BJ (cell line): ENCODE data around the gene DNAH3. TPM values are rescaled to one million over a fixed set of nuclear protein-coding genes. Genes with fewer than 3 reads are reported as not detected.

ENCODE experiments used
- CTCF ChIA-PET: fragments of 350-600 bp; formaldehyde crosslinking; extraction: SDS; loops from one replicate; lab custom pipeline; 2021; ENCODE audit warnings: antibody characterized with exemption, inconsistent platforms; lab: Yijun Ruan, JAX
- POLR2A ChIA-PET: fragments of 300-600 bp; sonication (Branson Sonifier 250); formaldehyde crosslinking; extraction: SDS; loops from one replicate; lab custom pipeline; 2021; ENCODE audit warnings: antibody characterized with exemption; lab: Charles Lee
- DNase-seq: peaks from one replicate; pipeline ENCODE4 v3.0.0-alpha.2; 2011; ENCODE audit warnings: low read depth
- H3K27me3 ChIP-seq: 2 replicates; pipeline ENCODE4 v1.6.0; 2011; ENCODE audit warnings: low read length; ENCODE audit not compliant: control insufficient read depth, insufficient read depth
- H3K36me3 ChIP-seq: 2 replicates; pipeline ENCODE4 v1.5.1; 2011; ENCODE audit warnings: low read length; ENCODE audit not compliant: control insufficient read depth, insufficient read depth
- H3K4me3 ChIP-seq: 2 replicates; pipeline ENCODE4 v1.5.1; 2011; ENCODE audit warnings: low read depth, mild to moderate bottlenecking, control low read depth, low read length
- CTCF ChIP-seq: IDR thresholded peaks from 2 replicates; pipeline ENCODE4 v1.5.1; 2011; ENCODE audit warnings: low read depth, mild to moderate bottlenecking, control low read depth, inconsistent platforms, low read length, moderate library complexity; ENCODE audit not compliant: insufficient read depth
- polyA plus RNA-seq: library from polyadenylated mRNA; depleted of rRNA; stranded (reverse); fragments of >200 nt; gene quantifications from 2 replicates; pipeline ENCODE4 v1.2.3, GENCODE V29; 2011

DNAH3 gene
- polyA plus RNA-seq, 1 experiment = not detected

- H3K36me3 ChIP-seq = no peaks in the 10 kb centered on the region
- ChIA-PET CTCF (interaction anchor here (0.6 to 0.8 kb wide), 2 partner anchors 100 to 227 kb away, joined by 3 read pairs; no protein-coding TSS in a partner anchor), POLR2A (no interaction called here)
- no peak overlapping the region for H3K4me3 ChIP-seq
- H3K27me3 ChIP-seq = no peaks in the 10 kb centered on the region; the same call in 1 of the 2 replicates
- no peak for DNase-seq
- no peak for TF ChIP-seq CTCF
These were observed 57.7 kb downstream of the DNAH3 start for GRCh38 chr16:21092951-21093350.

GRCh38 chr16:21088646-21089538 is 61.8 kb downstream of the DNAH3 start:
- DNase-seq = no peak
- no peak for TF ChIP-seq CTCF
- no peaks in the 10 kb centered on the region for H3K36me3 ChIP-seq
- CTCF ChIA-PET = interaction anchor here (2.1 kb wide), 1 partner anchor 11 kb away, joined by 8 read pairs; no protein-coding TSS in a partner anchor
- H3K4me3 ChIP-seq = no peak overlapping the region
- POLR2A ChIA-PET = no interaction called here
- H3K27me3 ChIP-seq = no peaks in the 10 kb centered on the region; the same call in 1 of the 2 replicates

GRCh38 chr16:21088143-21088542 is 62.5 kb downstream of the DNAH3 start:
- POLR2A ChIA-PET = no interaction called here
- CTCF ChIA-PET = interaction anchor here (2.1 kb wide), 1 partner anchor 12 kb away, joined by 8 read pairs; no protein-coding TSS in a partner anchor
- no peak for DNase-seq

GRCh38 chr16:21084631-21085225 is 65.9 kb downstream of the DNAH3 start:
- Histone ChIP-seq H3K27me3 (no peaks in the 10 kb centered on the region; the same call in 1 of the 2 replicates), H3K36me3 (no peaks in the 10 kb centered on the region), H3K4me3 (no peak overlapping the region)
- no peak for TF ChIP-seq CTCF
- DNase-seq = no peak
- ChIA-PET CTCF (interaction anchor here (0.6 to 8.9 kb wide), 17 partner anchors 10 to 296 kb away, joined by 3 to 74 read pairs (median 3); no protein-coding TSS in a partner anchor), POLR2A (no interaction called here)

More at GRCh38 chr16:21088143-21088542, 62.5 kb downstream of the DNAH3 start:
- no peaks in the 10 kb centered on the region; the same call in 1 of the 2 replicates for H3K27me3 ChIP-seq
- H3K36me3 ChIP-seq = no peaks in the 10 kb centered on the region
- TF ChIP-seq CTCF = no peak
- H3K4me3 ChIP-seq = no peak overlapping the region
